Measurements from ENCODE around the gene TAAR2. TPM values are rescaled to one million over a fixed set of nuclear protein-coding genes. Genes with fewer than 3 reads are reported as not detected.

Gene TAAR2
- total and polyA plus RNA-seq, 2 of the 8 experiments (the other 6 are each of a cell fraction or from before 2014, with no cell fraction given), result not detected

DNA sequence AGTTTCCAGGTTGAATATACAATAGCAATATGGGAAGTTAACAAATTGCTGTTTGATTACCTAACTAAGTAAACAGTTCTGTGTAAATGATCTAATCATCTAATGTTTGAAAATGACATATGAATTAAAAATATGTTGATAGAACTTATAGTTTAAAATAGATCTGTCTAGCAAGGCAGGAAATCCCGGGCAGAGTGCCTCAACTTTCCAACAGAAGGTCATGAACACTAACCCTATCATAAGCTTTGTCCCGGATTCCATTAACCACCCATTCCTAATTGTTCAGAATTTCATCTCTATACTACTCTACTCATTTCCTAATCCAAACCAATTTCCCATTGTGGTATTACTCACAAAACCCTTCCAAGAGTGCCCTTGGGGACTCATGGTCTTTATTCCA is 24.8 kb upstream of the TAAR2 start:
- Histone ChIP-seq H2BK120ac (replicated peaks; ENCODE audit: low read depth, low read length) (no peak overlapping the region), H3K56ac (replicated peaks; ENCODE audit: insufficient read length, low read depth, low read length) (no peak overlapping the region), H3K4me3 (ENCODE audit: extremely low read depth in 1 of 4, insufficient read depth in 2 of 4, low read depth in 3 of 4, low read length in 4 of 4) (no peak overlapping the region), H4K20me1 (replicated peaks in 1 of 2; ENCODE audit: control insufficient read depth in 1 of 2, insufficient read depth in 2 of 2, low read length in 2 of 2) (no peaks in the 10 kb centered on the region), H2BK20ac (ENCODE audit: low read length) (no peak overlapping the region), H3K4me2 (ENCODE audit: insufficient read depth in 1 of 2, low read depth in 2 of 2, low read length in 2 of 2) (no peak overlapping the region), H3K4ac (replicated peaks; ENCODE audit: insufficient read length, low read depth, low read length) (no peak overlapping the region), H3K4me1 (replicated peaks in 1 of 4; ENCODE audit: control insufficient read depth in 3 of 4, insufficient read depth in 4 of 4, low read length in 3 of 4) (no peaks in the 10 kb centered on the region), H4K8ac (ENCODE audit: extremely low read depth, insufficient read depth, low read length) (no peak overlapping the region), H3K9me3 (ENCODE audit: insufficient read depth in 2 of 2, low read depth in 1 of 2, low read length in 1 of 2) (no peaks in the 10 kb centered on the region), H3K23me2 (ENCODE audit: low read depth, low read length) (no peaks in the 10 kb centered on the region; the same call in 1 of the 2 replicates), H3K27me3 (replicated peaks in 1 of 4; ENCODE audit: control insufficient read depth in 3 of 4, extremely low read depth in 1 of 4, insufficient read depth in 3 of 4, low read length in 3 of 4) (no peaks in the 10 kb centered on the region), H2BK5ac (ENCODE audit: low read depth, low read length) (no peak overlapping the region), H4K91ac (replicated peaks; ENCODE audit: insufficient read length, low read length) (no peak overlapping the region), H2AK5ac (ENCODE audit: low read depth, low read length) (no peak overlapping the region), H3K18ac (ENCODE audit: extremely low read depth, low read length) (no peak overlapping the region), H3K79me1 (ENCODE audit: low read depth, low read length) (no peaks in the 10 kb centered on the region; the same call in 1 of the 2 replicates), H2BK12ac (ENCODE audit: low read depth, low read length) (no peak overlapping the region), H2BK15ac (ENCODE audit: low read length) (no peak overlapping the region), H3K27ac (ENCODE audit: low read depth, low read length) (no peak overlapping the region), H3K14ac (ENCODE audit: insufficient read length) (no peak overlapping the region), H2AFZ (ENCODE audit: low read length) (no peak overlapping the region), H3K9ac (replicated peaks in 1 of 4; ENCODE audit: extremely low read depth in 1 of 4, low read depth in 3 of 4, low read length in 3 of 4) (no peak overlapping the region), H3K23ac (ENCODE audit: insufficient read length) (no peak overlapping the region), H4K5ac (ENCODE audit: insufficient read length, low read depth, low read length) (no peak overlapping the region), H3K36me3 (ENCODE audit: control insufficient read depth in 2 of 4, insufficient read depth in 4 of 4, low read length in 3 of 4) (no peaks in the 10 kb centered on the region), H3K79me2 (ENCODE audit: control insufficient read depth in 1 of 2, insufficient read depth in 2 of 2, low read length in 2 of 2) (no peaks in the 10 kb centered on the region)
- WGBS, 2 experiments (ENCODE audit: extremely low coverage in 1 of 2, insufficient coverage in 1 of 2, insufficient read length in 1 of 2, insufficient replicate concordance in 2 of 2, low coverage in 1 of 2, low lambda C conversion rate in 2 of 2, missing lambda C conversion rate in 1 of 2), result 91% methylated on average over 2 of the region's 2 CpGs; no CpG with 5 or more reads in 1 of the 2 experiments
- POLR2A ChIA-PET (ENCODE audit: partially characterized antibody), result interaction anchor here (0.7 kb wide), 1 partner anchor 122 kb away, joined by 3 read pairs; no protein-coding TSS in a partner anchor
- DNase-seq (ENCODE audit: low read depth in 1 of 2, low spot score in 2 of 2) (no peak), FAIRE-seq (no peak)
- CTCF ChIA-PET (ENCODE audit: partially characterized antibody), result interaction anchor here (1.0 to 1.8 kb wide), 3 partner anchors 10 to 118 kb away, joined by 3 to 4 read pairs (median 3); partner anchors contain the start of gene TAAR1
- TF ChIP-seq, protein P1, sequence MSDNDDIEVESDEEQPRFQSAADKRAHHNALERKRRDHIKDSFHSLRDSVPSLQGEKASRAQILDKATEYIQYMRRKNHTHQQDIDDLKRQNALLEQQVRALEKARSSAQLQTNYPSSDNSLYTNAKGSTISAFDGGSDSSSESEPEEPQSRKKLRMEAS (IDR thresholded peaks at IDR 0.05), result no peak
- TF ChIP-seq RNF2 (IDR thresholded peaks at IDR 0.05; ENCODE audit: borderline replicate concordance, low read depth, low read length, missing control alignments, poor library complexity, severe bottlenecking), result no peak
- no peak for TF ChIP-seq CHD1 (IDR thresholded peaks at IDR 0.05; ENCODE audit: low read depth, low read length)
- no peak for TF ChIP-seq CBX5 (IDR thresholded peaks at IDR 0.05; ENCODE audit: low read depth, low read length)
- TF ChIP-seq CHD2 (IDR thresholded peaks at IDR 0.05; ENCODE audit: low read length), result no peak
- TF ChIP-seq BRCA1 (IDR thresholded peaks at IDR 0.05; ENCODE audit: low read depth, low read length), result no peak
- TF ChIP-seq, protein P2, sequence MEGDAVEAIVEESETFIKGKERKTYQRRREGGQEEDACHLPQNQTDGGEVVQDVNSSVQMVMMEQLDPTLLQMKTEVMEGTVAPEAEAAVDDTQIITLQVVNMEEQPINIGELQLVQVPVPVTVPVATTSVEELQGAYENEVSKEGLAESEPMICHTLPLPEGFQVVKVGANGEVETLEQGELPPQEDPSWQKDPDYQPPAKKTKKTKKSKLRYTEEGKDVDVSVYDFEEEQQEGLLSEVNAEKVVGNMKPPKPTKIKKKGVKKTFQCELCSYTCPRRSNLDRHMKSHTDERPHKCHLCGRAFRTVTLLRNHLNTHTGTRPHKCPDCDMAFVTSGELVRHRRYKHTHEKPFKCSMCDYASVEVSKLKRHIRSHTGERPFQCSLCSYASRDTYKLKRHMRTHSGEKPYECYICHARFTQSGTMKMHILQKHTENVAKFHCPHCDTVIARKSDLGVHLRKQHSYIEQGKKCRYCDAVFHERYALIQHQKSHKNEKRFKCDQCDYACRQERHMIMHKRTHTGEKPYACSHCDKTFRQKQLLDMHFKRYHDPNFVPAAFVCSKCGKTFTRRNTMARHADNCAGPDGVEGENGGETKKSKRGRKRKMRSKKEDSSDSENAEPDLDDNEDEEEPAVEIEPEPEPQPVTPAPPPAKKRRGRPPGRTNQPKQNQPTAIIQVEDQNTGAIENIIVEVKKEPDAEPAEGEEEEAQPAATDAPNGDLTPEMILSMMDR (IDR thresholded peaks at IDR 0.05; ENCODE audit: control extremely low read depth in 1 of 3, insufficient read depth in 1 of 3, low read depth in 1 of 3, low read length in 3 of 3), result no peak
- no peak for TF ChIP-seq POU5F1 (IDR thresholded peaks at IDR 0.05; ENCODE audit: low read depth, low read length)
- TF ChIP-seq NRF1 (IDR thresholded peaks at IDR 0.05; ENCODE audit: low read depth, low read length), result no peak
- TF ChIP-seq RBBP5 (IDR thresholded peaks at IDR 0.05; ENCODE audit: borderline replicate concordance, low read depth, low read length), result no peak
